Stimulated activated CD8-positive, alpha-beta memory T cell treated with anti-CD3 and anti-CD28 coated beads, Interleukin-7, amount 100 ng/mL, for 24 hours (primary cell): ENCODE data around the gene TNFRSF18.
"Not testable (repeated sequence)": the region's sequence is repeated elsewhere in the genome, so short reads cannot be mapped to it uniquely, and the experiment has no call there.

Source experiments
- DNase-seq: peaks from one replicate; pipeline ENCODE4 v3.0.0-alpha.2; 2020; ENCODE audit warnings: low read depth

Gene TNFRSF18, protein sequence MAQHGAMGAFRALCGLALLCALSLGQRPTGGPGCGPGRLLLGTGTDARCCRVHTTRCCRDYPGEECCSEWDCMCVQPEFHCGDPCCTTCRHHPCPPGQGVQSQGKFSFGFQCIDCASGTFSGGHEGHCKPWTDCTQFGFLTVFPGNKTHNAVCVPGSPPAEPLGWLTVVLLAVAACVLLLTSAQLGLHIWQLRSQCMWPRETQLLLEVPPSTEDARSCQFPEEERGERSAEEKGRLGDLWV

DNA sequence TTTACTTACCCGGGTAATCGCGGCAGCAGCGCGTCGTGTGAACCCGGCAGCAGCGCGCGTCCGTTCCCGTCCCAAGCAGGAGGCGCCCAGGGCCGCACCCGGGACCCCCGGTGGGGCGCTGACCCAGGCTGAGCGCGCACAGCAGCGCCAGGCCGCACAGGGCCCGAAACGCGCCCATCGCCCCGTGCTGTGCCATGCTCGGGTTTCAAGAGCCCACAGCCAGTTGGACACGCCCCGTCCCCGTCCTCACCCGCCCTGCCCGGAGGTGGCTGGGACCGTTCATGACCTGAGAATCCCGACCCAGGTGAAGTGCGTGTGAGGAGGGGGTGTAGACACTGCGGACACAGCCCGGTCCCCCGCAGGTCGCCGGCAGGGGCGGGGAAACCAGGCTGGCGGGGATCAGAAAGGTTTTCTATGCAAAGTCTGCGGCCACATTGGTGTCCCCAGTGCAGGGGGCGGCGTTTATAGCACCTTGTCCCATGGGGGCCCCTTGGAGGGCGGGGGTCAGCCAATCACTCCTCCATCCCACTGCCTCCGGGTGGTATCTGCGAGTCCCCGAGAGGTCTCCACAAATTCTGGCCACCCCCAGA lies at the start of gene TNFRSF18:
TSS of gene TNFRSF18 (minus strand) at position 217 of the 590 bp plus-strand sequence. CDS start at position 196, 21 bp downstream.
- DNase-seq, result no peak

- no peak for DNase-seq
Measured at GRCh38 chr1:1255611-1256010, 49.2 kb upstream of the TNFRSF18 start.

DNA sequence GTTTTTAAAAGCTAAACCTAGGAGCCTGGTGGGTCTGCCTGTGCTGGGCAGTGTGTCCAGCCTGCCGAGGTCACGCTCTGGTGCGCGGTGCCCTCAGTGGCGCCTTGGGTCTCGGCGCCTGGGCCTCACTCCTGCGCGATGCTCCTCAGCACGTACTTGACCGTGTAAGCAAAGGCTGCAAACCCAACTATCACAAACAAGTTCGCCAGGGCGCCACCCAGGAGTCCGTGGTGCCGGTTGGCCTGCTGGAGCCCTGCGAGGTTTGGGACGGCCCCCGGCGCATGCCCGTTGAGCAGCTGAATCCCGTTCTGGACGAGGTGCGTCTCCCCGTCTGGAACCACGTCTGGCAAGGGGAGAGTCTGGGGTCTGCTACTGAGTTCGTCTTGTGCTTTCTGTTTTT lies 48.7 kb upstream of the TNFRSF18 start:
- no peak for DNase-seq

GRCh38 chr1:1254667-1254998 lies 48.2 kb upstream of the TNFRSF18 start:
- no peak for DNase-seq

DNA sequence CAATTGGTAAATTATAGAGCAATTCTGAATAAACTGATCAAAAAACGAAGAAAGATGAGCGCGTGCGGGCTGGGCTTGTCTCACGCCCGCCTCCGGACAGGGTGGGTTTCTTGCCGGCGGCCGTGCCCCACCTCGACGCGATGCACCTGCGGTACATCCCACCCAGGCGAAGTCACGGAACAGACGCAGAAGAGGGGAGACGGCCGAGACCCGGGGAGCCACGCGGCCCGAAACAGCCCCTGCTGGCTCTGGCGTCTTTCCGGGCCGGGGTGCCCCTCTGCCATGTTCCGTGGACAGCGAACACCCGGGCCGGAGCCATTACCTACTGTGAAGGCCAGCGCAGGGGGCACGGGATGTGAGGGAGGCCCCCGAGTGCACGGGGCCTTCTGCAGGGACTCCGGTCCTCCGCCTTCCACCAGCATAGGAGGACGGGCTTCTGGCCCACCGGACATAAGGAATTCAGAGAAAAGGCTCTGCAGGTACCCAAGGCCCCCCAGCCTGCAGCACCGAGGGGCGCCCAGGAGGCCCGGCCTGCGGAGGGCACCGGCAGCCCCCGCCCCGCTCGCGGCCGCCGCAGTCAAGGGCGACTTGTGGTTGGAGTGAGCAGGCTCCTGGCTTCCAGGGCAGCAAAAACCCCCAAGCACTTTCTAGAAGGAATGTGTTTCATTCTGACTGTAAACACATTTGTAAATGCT lies 47.7 kb upstream of the TNFRSF18 start:
- DNase-seq, result no peak

GRCh38 chr1:1253314-1253713 lies 46.9 kb upstream of the TNFRSF18 start:
- DNase-seq, result no peak

DNA sequence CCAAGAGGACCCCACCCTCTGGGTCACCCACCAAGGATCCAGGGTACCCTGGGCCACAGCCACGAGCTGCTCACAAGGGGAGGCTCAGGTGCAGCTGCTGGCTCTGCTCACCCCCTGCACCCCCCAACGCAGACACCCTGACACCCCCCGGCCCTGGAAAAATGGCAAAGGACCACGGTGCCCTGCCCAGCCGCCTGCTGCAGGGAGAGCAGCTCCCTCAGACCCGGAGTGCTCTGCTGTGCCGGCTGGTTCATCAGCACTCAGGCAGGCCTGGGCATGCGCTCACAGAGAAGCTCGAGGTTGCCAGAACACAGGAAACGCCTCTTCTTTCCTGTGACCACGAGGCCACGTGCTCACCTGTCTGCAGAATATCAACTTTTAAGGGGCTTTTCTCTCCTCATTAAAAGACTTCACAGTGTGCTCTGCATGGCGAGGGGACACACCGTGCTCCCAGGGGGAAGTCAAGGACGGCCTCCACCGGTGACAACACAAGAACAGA lies 44.4 kb upstream of the TNFRSF18 start:
- DNase-seq, result peak; percentile 25

- not testable (repeated sequence) for DNase-seq
Measured at GRCh38 chr1:1248009-1248913, 41.9 kb upstream of the TNFRSF18 start.

GRCh38 chr1:1247341-1247913 lies 41.0 kb upstream of the TNFRSF18 start:
- DNase-seq, result no peak

GRCh38 chr1:1246577-1247340 lies 40.4 kb upstream of the TNFRSF18 start, which contains the start of gene C1QTNF12:
C1QTNF12 (minus strand) TSS chr1:1246722; CDS start chr1:1246690, 32 bp downstream.
- DNase-seq, result no peak

DNA sequence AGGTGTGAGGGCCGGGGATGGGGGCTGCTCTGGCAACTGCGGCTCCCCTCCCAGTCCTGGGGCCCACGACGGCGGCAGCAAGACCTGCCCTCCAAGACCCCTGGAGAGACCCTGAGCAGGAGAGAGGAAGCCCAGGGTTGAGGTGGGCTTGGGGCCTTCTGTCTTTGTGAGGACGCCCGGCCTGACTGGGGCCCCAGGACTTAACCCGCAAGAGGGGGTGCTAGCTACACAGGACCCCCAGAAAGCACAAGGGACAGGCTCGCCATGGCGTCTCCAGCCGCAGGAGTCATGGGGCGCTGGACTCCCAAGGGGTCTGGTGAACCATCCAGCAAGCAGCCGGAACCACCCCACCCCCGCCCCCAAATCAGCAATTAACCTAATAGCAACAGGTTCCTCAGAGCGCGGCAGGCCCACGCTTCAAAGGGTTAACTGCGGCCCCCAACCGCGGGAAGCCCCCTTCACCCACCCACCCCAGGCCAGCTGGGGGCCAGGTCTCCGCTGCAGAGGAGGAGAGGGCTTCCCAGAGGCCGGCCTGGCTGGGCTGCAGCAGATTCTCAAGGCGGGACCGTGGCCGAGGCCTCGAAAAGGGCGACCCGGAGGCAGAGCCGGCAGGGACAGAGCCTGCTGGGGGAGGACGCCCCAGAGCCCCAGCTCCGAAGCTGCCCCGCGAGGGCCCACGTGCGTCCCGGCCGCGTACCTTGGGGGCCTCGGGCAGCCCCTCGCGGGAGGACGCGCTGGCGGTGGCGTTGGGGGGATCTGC lies 39.6 kb upstream of the TNFRSF18 start:
- DNase-seq, result no peak

GRCh38 chr1:1245178-1245816 lies 38.9 kb upstream of the TNFRSF18 start:
- DNase-seq, result no peak

DNA sequence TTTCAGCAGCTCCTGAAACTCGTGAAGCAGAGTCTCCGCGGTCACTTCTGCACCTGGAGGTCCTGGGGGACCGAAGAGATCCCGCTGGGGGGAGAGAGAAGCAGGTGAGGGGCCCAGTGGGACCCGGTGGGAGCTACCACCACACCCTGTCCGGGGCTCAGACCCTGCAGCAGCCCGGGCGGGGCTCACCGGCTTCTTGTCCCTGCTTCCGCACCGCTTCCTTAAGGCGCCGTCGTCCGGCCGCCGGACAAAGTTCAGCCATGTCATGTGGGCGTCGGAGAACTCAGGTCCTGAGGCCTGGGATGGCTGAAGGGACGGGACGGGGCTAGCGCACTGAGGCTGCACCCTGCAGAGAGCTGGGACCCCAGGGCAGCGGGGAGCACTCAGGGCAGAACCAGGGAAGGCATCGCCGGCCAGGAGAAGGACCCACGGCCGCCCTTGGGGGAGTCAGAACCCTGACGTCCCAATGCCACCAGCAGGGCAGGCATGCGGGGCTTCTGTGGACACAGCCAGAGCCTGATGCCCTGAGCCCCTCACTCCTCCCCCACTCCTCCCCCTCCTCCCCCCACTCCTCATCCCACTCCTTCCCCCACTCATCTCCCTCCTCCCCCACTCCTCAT lies 37.9 kb upstream of the TNFRSF18 start:
- no peak for DNase-seq

- no peak for DNase-seq
Measured at GRCh38 chr1:1243807-1244191, 37.4 kb upstream of the TNFRSF18 start.

GRCh38 chr1:1243266-1243660 lies 36.9 kb upstream of the TNFRSF18 start:
- DNase-seq, result no peak

GRCh38 chr1:1242461-1243265 lies 36.3 kb upstream of the TNFRSF18 start:
- no peak for DNase-seq

DNA sequence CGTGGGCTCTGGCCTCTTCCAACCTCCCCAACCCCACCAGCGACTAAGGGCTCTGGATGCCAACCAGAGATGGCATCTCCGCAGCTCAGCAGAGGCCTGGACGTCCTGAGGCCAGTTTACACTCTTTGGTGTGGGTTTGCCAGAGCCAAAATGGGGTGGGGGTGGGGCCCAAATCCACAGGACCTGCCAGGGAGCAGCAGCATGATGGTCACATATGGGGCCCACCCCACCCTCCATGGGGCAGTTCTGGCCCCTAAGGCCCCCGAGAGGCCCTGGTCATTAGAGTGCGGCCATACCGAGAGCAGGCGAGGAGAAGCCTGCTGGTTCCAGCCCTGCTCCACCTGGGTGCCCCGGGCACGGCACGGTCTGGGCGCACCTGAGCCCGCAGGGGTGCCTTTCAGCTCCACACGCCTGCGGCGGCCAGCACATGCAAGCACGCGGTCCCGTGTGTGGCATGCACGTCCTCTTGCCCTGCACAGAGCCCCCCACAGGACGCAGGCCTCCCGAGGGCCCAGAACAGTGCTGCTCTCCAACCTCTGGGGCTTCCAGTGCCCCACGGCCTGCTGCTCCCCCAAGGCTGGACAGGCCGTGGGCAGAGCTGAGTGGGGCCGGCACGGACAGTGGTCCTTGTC lies 35.3 kb upstream of the TNFRSF18 start:
- no peak for DNase-seq
